HG02852 (cell line): ENCODE measurements around the gene CLDN11.

ENCODE experiments used
- ATAC-seq: cut with Tn5 transposase; IDR thresholded peaks from one replicate; pipeline ENCODE4 v1.9.1; 2021; ENCODE audit warnings: mild to moderate bottlenecking, moderate library complexity; ENCODE audit not compliant: unreplicated experiment

The CLDN11 gene

DNA sequence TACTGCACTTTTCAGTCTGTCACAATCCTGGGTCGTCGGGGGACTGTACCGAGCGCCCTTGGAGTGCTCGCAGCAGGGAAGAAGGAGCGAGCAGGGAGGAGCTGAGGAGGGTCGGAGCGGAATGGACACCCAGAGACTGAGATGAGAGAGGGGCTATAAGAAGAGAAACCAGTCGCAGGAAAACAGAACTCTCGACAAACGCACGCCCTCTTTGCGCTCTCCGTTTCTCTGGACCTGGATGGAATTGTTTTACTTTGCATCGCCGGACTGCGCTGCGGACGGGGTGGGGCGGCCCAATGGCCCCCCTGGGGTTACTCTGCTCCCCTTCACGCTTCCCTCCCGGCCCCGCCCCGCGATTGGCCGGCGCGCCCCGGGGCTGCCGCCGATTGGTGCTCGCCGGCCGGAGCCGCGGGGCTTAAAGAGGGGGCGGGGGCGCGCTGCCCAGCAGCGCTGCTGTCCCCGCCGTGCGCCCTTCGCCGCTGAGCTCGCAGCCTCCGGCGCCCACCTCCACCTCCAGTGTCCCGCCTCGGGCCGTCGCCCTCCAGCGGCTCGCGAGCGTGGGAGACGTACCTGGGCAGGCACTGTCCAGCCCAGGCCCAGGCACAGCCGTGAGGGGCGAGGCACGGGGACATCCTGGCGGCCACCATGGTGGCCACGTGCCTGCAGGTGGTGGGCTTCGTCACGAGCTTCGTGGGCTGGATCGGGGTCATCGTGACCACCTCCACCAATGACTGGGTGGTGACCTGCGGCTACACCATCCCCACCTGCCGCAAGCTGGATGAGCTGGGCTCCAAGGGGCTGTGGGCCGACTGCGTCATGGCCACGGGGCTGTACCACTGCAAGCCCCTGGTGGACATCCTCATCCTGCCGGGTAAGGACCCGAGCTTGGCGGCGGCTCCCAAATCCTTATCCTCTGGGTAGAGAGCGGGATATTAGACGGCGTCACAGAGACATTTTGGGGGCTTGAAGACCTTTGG, at the start of gene CLDN11:
Gene CLDN11 (plus strand): TSS at position 447 of the 977 bp plus-strand sequence. CDS start 199 bp downstream, at position 646.
- no peak for ATAC-seq

DNA sequence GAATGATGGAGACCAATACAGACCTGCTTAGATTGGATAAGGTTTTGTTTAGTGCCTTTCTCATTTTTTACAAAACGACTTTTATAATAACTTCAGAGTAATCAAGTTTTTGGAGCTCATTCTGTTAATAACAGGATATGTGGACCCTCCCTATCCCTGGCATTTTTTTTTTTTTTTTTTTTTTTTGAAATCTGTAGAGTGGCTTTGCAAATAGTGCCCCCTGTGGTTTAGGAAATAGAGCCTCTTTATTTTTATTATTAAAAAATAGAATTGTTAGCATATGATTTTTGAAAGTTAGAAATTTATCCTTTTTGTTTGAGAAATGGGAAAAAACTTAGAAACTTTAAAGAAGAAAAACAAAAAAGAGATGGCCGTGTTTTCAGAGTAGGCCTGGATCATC, 49.7 kb upstream of the CLDN11 start:
- ATAC-seq, result no peak

GRCh38 chr3:170372190-170372879, 46.3 kb upstream of the CLDN11 start:
- no peak for ATAC-seq

- ATAC-seq, result no peak
Measured at GRCh38 chr3:170383567-170383966, 35.1 kb upstream of the CLDN11 start.

GRCh38 chr3:170386468-170386867, 32.2 kb upstream of the CLDN11 start:
- no peak for ATAC-seq

- ATAC-seq, result no peak
Measured at GRCh38 chr3:170387950-170388349, 30.7 kb upstream of the CLDN11 start.

GRCh38 chr3:170391108-170391507, 27.6 kb upstream of the CLDN11 start:
- no peak for ATAC-seq

DNA sequence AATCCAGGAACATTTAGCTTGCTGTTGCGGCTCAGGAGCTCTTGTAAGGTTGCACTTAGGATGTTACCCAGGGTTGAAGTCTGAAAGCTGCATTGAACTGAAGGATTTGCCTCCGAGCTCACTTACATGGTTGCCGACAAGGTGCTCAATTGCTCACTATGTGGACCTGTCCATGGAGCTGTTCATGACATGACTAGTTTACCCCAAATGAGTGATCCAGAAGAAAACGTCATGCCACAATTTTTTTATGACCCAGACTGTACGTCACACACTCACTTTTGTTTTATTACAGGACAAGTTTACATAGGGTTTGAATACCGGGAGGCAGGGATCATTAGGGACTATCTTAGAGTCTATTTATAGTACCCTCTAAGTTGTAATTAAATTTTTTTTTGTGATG, 21.0 kb upstream of the CLDN11 start:
- ATAC-seq, result no peak

DNA sequence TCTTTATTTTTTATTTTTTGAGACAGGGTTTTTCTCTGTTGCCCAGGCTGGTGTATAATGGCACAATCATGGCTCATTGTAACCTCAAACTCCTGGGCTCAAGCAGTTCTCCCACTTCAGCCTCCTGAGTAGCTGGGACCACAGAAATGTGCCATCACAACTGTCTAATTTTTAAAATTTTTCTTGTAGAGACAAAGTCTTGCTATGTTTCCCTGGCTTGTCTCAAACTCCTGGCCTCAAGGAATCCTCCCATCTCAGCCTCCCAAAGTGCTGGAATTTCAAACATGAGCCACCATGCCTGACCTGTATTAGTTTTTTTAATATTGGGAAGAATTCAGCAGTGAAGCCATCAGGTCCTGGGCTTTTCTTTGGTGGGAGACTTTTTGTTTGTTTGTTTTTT, 13.6 kb upstream of the CLDN11 start:
- ATAC-seq, result no peak

DNA sequence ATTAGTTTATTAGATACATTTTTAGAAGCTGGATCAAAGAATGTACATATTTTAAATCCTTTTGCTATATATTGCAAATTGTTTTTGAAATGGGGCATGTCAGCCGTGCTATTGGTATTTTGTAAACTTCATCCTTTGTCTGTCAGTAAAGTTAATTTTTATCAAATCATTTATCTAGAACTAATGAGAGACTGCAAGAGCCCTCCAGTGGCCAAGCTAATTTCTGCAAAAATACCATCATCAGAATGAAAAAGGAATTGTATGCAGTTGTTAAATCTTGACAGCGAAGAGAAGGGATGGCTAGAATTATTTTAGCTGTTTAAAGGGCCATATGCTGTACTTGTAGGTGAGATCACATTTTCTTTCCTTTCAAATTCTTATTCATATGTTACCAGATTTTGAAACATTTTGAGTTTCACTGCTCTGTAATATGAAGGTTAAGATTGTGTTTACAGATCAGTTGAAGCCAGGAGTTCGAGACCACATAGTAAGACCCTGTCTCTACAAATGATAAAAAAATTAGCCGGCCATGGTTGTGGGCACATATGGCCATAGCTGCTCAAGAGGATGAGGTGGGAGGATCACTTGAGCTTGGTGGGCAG, 8.1 kb upstream of the CLDN11 start:
- ATAC-seq, result no peak

DNA sequence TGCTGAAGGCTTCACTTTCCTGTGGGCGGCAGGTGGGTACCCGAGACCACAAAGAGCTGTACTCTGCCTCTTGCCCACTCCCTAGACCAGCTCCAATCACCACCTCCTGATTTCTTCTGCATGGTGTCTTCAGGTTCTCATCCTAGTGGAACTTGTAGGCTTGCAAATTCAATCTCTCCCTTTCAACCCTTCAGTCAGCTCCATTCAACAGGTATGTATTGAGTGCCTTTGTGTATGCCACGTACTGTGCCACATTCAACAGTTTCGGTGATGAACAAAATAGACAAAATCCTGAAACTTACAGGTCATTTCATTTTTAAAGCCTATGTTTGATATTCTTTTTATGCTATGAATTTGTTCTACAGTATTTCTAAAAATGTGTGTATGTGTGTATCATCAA, 5.4 kb upstream of the CLDN11 start:
- no peak for ATAC-seq

GRCh38 chr3:170414202-170414663, 4.4 kb upstream of the CLDN11 start:
- ATAC-seq, result peak; percentile 60

GRCh38 chr3:170417090-170417489, 1.6 kb upstream of the CLDN11 start:
- ATAC-seq, result no peak

DNA sequence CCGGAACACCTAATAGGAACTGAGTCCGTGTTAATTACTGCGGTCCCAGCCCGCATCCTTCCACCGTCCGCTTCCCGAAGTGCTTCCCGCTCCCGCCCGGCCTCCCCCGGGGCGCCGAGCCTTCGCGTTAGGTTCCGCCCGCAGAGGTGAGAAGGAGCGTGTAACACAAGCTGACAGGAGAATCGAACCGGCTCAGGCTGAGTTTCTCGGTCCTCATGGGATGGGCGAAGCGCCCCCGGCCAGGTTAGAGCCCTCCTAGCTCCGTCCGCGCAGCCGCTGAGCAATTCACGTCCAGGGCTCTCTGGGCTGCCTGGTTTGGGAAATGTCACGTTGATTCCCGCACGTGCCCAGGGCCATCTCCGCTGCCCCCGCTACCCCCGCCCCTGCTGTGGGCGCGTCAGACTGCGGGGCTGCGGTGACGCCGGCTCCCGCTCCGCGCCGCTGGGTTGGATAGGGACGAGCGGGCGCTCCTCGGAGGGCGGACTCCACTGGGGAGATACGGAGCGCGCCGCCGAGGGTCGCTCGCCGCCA, 954 bp downstream of the CLDN11 start:
- ATAC-seq, result no peak

DNA sequence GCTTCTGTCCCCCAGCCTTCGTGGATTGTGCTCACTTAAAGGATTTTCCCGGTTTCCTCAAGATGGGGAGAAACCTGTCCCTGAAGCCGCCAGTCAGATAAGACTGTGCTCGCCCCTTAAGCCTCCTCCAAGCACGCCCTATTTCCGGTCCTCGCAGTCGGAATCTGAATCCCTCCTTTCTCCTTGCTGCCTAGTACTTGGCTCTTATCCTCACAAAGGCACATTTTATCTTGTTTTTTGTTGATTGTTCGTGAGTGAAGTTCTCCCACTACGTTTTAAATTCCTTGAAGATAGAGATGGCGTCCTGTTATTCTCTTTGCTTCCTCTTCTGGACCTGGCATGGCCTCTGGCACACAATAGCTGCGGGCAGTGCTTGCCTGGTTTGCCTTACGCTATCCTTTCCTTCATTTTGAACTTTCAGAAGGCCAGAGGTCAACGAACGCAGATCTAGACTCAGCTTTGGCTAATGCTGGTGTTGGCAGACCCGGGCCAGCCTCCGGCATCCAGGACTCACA, 1.7 kb downstream of the CLDN11 start:
- no peak for ATAC-seq

DNA sequence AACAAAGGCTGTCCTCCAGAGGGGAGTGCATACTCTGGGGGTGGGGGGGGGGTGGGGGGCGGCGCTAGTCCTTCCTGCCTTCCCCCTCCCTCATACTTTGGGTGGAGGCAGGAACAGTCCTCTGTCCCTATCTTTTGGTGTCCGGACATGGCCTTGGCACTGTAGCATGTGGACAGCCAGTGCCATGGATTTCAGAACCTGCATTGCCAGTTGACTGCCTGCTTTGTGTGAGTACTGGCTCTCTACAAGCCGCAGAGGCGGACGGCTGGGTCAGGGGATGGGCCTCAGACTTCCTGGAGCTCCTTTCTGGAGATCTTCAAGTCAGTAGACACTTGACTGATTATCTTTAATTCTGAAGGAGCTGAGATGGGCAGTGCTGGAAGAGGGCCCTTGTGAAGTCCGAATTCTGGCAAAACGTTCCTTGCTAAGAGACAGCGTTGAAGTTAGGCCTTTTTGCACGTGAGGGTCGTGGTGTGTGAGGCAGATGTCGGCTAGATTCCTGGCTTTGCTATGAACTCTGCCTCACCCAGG, 2.5 kb downstream of the CLDN11 start:
- ATAC-seq, result no peak

DNA sequence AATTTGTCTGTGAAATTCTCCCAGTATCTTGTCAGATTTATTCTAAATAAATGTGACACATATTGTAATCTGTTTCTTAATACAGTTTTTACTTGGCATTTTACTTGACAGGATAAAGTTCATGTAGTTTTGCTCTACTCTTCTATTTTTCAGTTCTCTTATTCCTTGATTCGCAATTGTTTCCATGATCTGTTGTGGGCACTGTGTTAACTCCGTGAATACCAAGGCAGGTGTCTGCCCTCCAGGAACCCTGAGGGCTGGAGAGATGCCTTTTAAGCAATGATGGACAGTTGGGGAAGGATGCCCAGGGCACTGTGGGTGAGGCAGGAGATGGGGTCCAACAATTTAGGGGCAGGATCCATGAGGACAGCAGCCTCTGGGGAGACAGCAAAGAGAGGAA, 3.1 kb downstream of the CLDN11 start:
- no peak for ATAC-seq

DNA sequence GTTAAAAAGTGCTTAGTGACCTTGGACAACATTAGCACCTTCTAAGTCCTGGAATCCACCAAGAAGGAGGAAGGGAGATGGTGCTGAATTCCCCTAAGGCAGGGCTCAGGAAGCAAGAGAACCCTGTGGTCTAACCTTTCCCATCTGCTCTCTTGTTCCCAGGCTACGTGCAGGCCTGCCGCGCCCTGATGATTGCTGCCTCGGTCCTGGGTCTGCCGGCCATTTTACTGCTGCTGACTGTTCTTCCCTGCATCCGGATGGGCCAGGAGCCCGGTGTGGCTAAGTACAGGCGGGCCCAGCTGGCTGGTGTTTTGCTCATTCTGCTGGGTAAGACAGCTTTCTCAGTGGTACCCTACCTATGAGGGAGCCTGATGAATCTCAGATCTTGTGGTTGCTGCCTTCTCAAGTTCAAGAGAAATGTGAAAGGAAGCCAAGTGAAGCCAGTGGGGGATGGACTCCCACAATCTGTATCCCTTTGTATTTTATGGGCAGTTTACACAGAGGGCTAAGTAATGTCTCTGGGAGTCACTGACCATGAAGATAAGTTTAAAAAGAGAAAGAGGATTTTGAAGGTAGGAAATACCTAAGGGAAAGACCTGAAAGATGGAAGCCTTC, 4.4 kb downstream of the CLDN11 start:
- no peak for ATAC-seq

- ATAC-seq, result no peak
Measured at GRCh38 chr3:170424879-170425278, 6.2 kb downstream of the CLDN11 start.

GRCh38 chr3:170425491-170426239, 7.0 kb downstream of the CLDN11 start:
- ATAC-seq, result no peak
